Activated CD4-positive, alpha-beta T cell treated with anti-CD3 and anti-CD28 coated beads, Interleukin-2, amount 50 U/mL, for 16 hours (primary cell): ENCODE data around the gene BTF3.
A peak's percentile ranks its signal among the peaks of the same experiment; 100 is the strongest.
"Not testable (repeated sequence)": the region's sequence is repeated elsewhere in the genome, so short reads cannot be mapped to it uniquely, and the experiment has no call there.

Experiments
- DNase-seq: peaks from one replicate; pipeline ENCODE4 v3.0.0-alpha.2; 2020

BTF3 gene

GRCh38 chr5:73486119-73486899, 11.9 kb upstream of the BTF3 start:
- no peak for DNase-seq

- DNase-seq: not testable (repeated sequence)
Observed at GRCh38 chr5:73487257-73487656, 11.0 kb upstream of the BTF3 start.

GRCh38 chr5:73487815-73488214, 10.4 kb upstream of the BTF3 start:
- no peak for DNase-seq

GRCh38 chr5:73488806-73489205, 9.4 kb upstream of the BTF3 start:
- DNase-seq: no peak

GRCh38 chr5:73490088-73490487, 8.2 kb upstream of the BTF3 start:
- no peak for DNase-seq

- DNase-seq: no peak
Observed at GRCh38 chr5:73491155-73491554, 7.1 kb upstream of the BTF3 start.

GRCh38 chr5:73493421-73493820, 4.8 kb upstream of the BTF3 start:
- no peak for DNase-seq

GRCh38 chr5:73494721-73495120, 3.5 kb upstream of the BTF3 start:
- no peak for DNase-seq

- DNase-seq: no peak
Observed at GRCh38 chr5:73495772-73496335, 2.4 kb upstream of the BTF3 start.

GRCh38 chr5:73496984-73497457, 1.2 kb upstream of the BTF3 start:
- peak; percentile 39 for DNase-seq

- DNase-seq: no peak
Observed at GRCh38 chr5:73497497-73498056, 665 bp upstream of the BTF3 start.

GRCh38 chr5:73499187-73499586, 945 bp downstream of the BTF3 start:
- DNase-seq: no peak

- DNase-seq: no peak
Observed at GRCh38 chr5:73499756-73500155, 1.5 kb downstream of the BTF3 start.

GRCh38 chr5:73501406-73501805, 3.2 kb downstream of the BTF3 start:
- no peak for DNase-seq

GRCh38 chr5:73506459-73506955, 8.3 kb downstream of the BTF3 start:
- no peak for DNase-seq

GRCh38 chr5:73507062-73507461, 8.8 kb downstream of the BTF3 start:
- no peak for DNase-seq

- not testable (repeated sequence) for DNase-seq
Observed at GRCh38 chr5:73508521-73508920, 10.3 kb downstream of the BTF3 start.

GRCh38 chr5:73513996-73514395, 15.8 kb downstream of the BTF3 start:
- DNase-seq: no peak

- no peak for DNase-seq
Observed at GRCh38 chr5:73514418-73514817, 16.2 kb downstream of the BTF3 start.

- DNase-seq: no peak
Observed at GRCh38 chr5:73515232-73515631, 17.0 kb downstream of the BTF3 start.

GRCh38 chr5:73519531-73520283, 21.5 kb downstream of the BTF3 start:
- DNase-seq: peak; percentile 86

GRCh38 chr5:73522989-73523388, 24.7 kb downstream of the BTF3 start:
- no peak for DNase-seq

GRCh38 chr5:73523861-73524260, 25.6 kb downstream of the BTF3 start:
- no peak for DNase-seq
